GM21723 (cell line): ENCODE measurements around the gene AGPAT3.

Experiments
- ATAC-seq: cut with Tn5 transposase; IDR thresholded peaks from one replicate; pipeline ENCODE4 v1.9.1; 2021; ENCODE audit warnings: mild to moderate bottlenecking, moderate library complexity; ENCODE audit not compliant: unreplicated experiment

The AGPAT3 gene

GRCh38 chr21:43861706-43862105 is 3.3 kb upstream of the AGPAT3 start:
- no peak for ATAC-seq

GRCh38 chr21:43864313-43864961 is 586 bp upstream of the AGPAT3 start:
- peak; percentile 34 for ATAC-seq

- no peak for ATAC-seq
Measured at GRCh38 chr21:43865540-43866259, 677 bp downstream of the AGPAT3 start.

GRCh38 chr21:43866260-43866629 is 1.2 kb downstream of the AGPAT3 start:
- ATAC-seq, result no peak

- peak; percentile 46 for ATAC-seq
Measured at GRCh38 chr21:43866659-43867331, 1.8 kb downstream of the AGPAT3 start.

GRCh38 chr21:43867332-43867703 is 2.3 kb downstream of the AGPAT3 start:
- ATAC-seq, result no peak

GRCh38 chr21:43867948-43868347 is 2.9 kb downstream of the AGPAT3 start:
- ATAC-seq, result no peak

- ATAC-seq, result no peak
Measured at GRCh38 chr21:43868461-43868860, 3.4 kb downstream of the AGPAT3 start.

- ATAC-seq, result no peak
Measured at GRCh38 chr21:43869486-43870325, 4.7 kb downstream of the AGPAT3 start.

GRCh38 chr21:43871487-43871886 is 6.5 kb downstream of the AGPAT3 start:
- ATAC-seq, result no peak

- no peak for ATAC-seq
Measured at GRCh38 chr21:43872531-43873197, 7.6 kb downstream of the AGPAT3 start.

GRCh38 chr21:43873673-43874072 is 8.7 kb downstream of the AGPAT3 start:
- no peak for ATAC-seq

GRCh38 chr21:43874085-43874805 is 9.2 kb downstream of the AGPAT3 start:
- ATAC-seq, result no peak

GRCh38 chr21:43876605-43877004 is 11.6 kb downstream of the AGPAT3 start:
- no peak for ATAC-seq

- ATAC-seq, result no peak
Measured at GRCh38 chr21:43877936-43878575, 13.0 kb downstream of the AGPAT3 start.

GRCh38 chr21:43879348-43880110 is 14.5 kb downstream of the AGPAT3 start:
- ATAC-seq, result no peak

- no peak for ATAC-seq
Measured at GRCh38 chr21:43880111-43880985, 15.3 kb downstream of the AGPAT3 start.

GRCh38 chr21:43881283-43881682 is 16.3 kb downstream of the AGPAT3 start:
- no peak for ATAC-seq
